D721Med (cell line): ENCODE measurements around the gene KRT5.

Experiments
- DNase-seq: peaks from one replicate; pipeline ENCODE4 v3.0.0; 2011; ENCODE audit warnings: low spot score; ENCODE audit not compliant: insufficient read length
- FAIRE-seq: peaks from 2 replicates; lab custom pipeline; 2011; peaks lifted over from hg19 to GRCh38; lab: Jason Lieb, UNC
- TF ChIP-seq, protein P1 (sequence below): IDR thresholded peaks from 2 replicates; pipeline ENCODE4 v1.5.1; 2012; ENCODE audit warnings: mild to moderate bottlenecking, control low read depth; ENCODE audit not compliant: insufficient read depth; ENCODE audit errors: missing control alignments

KRT5 gene

DNA sequence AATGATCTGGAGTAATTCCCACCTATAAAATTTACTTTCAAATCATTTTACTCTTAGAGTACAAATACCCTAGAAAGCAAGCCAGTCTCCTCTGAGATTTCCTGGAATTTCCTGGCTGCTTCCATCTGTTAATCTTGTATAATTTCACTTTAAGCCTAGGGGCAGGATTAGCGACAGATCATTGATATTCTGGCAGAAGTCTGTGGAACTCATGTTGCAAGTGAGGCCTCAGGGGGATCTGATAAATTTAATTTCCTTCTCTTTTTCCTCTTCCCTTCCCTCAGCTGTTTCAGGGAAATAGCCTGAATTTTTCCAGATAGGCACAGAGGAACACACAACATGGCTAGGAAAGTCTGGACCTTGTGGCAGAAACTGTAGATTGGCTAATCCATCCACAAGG lies 21.2 kb downstream of the KRT5 start:
- FAIRE-seq: no peak
- TF ChIP-seq, protein P1, sequence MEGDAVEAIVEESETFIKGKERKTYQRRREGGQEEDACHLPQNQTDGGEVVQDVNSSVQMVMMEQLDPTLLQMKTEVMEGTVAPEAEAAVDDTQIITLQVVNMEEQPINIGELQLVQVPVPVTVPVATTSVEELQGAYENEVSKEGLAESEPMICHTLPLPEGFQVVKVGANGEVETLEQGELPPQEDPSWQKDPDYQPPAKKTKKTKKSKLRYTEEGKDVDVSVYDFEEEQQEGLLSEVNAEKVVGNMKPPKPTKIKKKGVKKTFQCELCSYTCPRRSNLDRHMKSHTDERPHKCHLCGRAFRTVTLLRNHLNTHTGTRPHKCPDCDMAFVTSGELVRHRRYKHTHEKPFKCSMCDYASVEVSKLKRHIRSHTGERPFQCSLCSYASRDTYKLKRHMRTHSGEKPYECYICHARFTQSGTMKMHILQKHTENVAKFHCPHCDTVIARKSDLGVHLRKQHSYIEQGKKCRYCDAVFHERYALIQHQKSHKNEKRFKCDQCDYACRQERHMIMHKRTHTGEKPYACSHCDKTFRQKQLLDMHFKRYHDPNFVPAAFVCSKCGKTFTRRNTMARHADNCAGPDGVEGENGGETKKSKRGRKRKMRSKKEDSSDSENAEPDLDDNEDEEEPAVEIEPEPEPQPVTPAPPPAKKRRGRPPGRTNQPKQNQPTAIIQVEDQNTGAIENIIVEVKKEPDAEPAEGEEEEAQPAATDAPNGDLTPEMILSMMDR: no peak

DNA sequence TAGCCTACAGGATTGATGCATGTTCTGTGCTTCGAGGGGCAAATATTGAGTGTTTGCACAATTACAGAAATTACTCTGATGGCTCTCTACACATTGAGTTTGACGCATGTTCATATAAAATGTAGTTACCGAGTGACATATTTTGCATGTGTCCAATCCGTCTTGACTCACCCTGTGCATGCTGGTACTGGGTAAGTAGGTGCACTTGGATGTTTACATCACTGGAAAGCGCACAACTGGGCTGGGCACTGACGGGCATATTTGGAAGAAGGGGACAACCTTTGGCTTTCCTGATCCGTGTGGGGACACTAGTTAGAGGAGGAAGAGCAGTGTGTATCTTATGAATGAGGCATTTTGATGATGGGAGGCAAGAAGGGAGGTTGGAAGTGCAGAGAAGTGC lies 22.2 kb downstream of the KRT5 start:
- FAIRE-seq (no peak), DNase-seq (no peak)
- TF ChIP-seq, protein P1: no peak

More for the DNA sequence above, 21.2 kb downstream of the KRT5 start:
- no peak for DNase-seq

DNA sequence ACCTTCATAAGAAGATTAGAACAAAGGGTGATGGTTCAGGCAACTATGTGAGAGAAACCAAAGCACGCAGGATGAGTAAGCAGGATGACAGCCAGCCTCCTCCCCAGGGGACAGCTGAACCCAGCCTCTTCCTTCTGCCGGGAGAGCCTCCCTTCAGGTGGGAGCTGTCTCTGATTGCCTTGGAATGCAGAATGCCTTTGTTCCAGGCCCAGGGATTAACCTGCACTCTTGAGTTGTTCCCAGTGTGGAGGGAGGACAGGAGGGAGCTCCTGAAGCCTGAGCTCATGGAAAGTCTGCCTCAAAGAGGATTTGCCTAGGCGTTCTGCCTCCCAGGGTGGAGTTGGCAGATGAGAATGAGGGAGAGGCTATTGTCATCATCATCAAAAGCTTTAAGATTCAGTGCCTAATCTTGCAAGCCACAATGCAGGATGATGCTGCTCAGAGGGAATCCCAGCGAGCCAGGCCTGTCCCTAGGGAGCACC lies 23.6 kb downstream of the KRT5 start:
- no peak for FAIRE-seq
- TF ChIP-seq, protein P1: no peak
- DNase-seq: no peak

DNA sequence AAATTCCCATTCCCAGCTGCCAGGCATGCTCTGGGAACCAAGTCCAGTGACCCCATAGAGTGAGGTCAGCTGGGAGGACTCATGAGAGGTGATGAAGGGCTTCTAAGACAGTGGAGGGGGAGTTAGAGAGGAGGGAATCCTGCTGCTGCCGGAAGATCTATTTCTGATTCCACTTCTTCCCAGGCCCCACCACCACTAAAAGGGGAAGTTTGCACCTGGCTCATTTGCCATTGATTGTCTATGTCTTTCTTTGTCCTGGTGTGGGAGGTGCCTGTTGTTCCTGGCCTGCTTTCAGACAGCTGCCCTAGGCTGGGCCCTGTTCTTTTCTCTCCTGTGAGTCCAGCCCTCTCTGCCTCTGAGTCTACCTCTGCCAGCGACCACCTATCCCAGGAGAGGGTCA lies 24.1 kb downstream of the KRT5 start:
- TF ChIP-seq, protein P1: no peak
- no peak for FAIRE-seq

DNA sequence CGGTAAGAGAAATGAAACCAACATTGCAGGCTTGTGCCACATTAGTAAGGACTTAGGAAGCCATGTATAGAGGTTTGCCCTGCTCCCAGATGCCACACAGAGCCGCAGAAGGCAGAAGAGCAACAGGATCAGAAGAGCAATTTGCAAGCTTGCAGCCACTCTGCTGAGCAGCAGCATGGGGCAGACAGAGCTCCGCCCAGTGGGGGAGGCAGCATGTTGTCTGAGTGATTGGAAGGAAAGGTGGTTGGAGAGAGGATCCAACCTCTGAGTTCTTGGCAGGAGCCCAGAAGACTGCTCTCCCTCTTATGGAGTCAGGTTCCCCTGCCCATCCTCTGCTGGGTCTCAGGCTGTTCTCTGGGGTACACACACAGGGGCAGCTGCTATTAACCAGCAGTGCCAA lies 24.8 kb downstream of the KRT5 start:
- DNase-seq (no peak), FAIRE-seq (no peak)
- TF ChIP-seq, protein P1: no peak

More for the DNA sequence above, 24.1 kb downstream of the KRT5 start:
- DNase-seq: no peak

DNA sequence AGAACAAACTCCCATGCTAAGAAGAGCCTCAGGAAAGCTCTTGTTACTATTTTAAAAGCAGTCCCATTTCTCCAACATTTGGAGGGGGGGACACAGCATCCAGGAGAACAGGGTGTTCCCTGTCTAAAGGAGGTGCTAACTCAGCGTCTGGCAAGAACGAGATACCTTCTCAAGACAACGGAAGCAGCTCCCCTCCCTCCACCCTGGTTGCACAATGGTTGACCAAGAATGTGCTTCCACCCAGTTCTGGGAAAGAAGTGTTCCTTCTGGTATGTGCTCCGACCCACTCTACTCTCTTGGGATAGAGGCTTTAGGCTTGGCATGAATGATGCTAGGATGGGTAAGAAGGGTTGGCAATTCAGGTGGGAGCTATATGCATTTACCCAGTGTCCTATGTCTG lies 25.7 kb downstream of the KRT5 start:
- no peak for FAIRE-seq
- TF ChIP-seq, protein P1: no peak
- DNase-seq: no peak

DNA sequence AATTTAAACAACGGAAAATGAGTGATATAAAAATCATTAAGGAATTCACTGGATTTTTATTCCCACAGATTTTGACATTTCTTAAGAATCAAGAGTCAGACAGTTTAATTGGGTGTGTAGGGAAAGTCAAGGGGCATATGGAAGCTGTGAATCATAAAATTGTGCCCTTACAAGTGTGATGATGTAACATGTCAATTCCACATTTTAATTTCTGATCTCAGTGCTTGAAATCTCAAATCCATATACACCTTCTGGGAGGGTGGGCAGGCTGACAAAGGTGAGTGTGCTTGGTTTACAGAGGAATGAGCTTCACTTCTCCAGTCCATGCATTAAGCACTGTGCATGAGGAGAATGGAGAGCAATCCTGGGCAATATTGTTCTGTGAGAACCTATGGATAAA lies 26.1 kb downstream of the KRT5 start:
- TF ChIP-seq, protein P1: no peak
- FAIRE-seq (no peak), DNase-seq (no peak)
